GM10266 (cell line): ENCODE results near the gene ANKRD33B.

Source experiments
- DNase-seq: peaks from one replicate; pipeline ENCODE4 v3.0.0; 2012; ENCODE audit errors: extremely low spot score
- TF ChIP-seq, protein P1 (sequence below): IDR thresholded peaks from 2 replicates; pipeline ENCODE4 v1.5.1; 2012; ENCODE audit warnings: mild to moderate bottlenecking, low read depth; ENCODE audit not compliant: control insufficient read depth, insufficient read depth; ENCODE audit errors: missing control alignments

Gene ANKRD33B

GRCh38 chr5:10678244-10678643 lies 114.4 kb downstream of the ANKRD33B start:
- no peak for DNase-seq
- TF ChIP-seq, protein P1, sequence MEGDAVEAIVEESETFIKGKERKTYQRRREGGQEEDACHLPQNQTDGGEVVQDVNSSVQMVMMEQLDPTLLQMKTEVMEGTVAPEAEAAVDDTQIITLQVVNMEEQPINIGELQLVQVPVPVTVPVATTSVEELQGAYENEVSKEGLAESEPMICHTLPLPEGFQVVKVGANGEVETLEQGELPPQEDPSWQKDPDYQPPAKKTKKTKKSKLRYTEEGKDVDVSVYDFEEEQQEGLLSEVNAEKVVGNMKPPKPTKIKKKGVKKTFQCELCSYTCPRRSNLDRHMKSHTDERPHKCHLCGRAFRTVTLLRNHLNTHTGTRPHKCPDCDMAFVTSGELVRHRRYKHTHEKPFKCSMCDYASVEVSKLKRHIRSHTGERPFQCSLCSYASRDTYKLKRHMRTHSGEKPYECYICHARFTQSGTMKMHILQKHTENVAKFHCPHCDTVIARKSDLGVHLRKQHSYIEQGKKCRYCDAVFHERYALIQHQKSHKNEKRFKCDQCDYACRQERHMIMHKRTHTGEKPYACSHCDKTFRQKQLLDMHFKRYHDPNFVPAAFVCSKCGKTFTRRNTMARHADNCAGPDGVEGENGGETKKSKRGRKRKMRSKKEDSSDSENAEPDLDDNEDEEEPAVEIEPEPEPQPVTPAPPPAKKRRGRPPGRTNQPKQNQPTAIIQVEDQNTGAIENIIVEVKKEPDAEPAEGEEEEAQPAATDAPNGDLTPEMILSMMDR: no peak

DNA sequence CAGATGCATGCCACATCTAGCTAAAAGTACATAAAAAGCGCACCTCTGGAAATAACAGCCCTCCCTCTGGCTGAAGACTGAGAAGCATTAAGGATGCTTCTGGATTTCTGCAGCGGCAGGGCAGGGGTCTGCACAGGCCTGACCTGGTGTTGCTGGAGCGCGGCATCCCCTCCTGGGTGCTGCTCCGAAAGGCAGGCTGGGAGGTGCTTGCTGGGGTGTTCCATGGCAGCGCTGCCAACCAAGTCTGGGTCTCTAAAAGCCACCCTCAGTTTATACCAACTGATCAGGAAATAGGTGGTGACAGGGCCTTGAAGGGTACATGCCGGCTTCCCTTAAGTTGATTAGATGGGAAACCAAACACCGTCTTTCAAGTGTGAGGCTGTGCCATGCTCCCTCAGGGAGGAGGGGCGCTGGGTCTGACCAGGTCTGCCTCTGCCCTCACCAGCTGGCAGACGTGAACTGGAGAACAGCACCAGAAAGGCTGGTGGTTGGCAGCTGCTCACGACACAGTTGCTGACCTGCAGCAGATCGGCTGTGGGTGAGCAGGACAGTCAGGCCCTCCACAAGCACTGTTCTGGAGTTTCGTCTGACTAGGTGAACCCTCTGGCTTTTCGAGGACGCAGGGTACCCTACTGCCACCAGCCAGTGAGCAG lies 115.6 kb downstream of the ANKRD33B start:
- TF ChIP-seq, protein P1: no peak
- no peak for DNase-seq

GRCh38 chr5:10680876-10681481 lies 117.1 kb downstream of the ANKRD33B start:
- TF ChIP-seq, protein P1: no peak
- DNase-seq: no peak

DNA sequence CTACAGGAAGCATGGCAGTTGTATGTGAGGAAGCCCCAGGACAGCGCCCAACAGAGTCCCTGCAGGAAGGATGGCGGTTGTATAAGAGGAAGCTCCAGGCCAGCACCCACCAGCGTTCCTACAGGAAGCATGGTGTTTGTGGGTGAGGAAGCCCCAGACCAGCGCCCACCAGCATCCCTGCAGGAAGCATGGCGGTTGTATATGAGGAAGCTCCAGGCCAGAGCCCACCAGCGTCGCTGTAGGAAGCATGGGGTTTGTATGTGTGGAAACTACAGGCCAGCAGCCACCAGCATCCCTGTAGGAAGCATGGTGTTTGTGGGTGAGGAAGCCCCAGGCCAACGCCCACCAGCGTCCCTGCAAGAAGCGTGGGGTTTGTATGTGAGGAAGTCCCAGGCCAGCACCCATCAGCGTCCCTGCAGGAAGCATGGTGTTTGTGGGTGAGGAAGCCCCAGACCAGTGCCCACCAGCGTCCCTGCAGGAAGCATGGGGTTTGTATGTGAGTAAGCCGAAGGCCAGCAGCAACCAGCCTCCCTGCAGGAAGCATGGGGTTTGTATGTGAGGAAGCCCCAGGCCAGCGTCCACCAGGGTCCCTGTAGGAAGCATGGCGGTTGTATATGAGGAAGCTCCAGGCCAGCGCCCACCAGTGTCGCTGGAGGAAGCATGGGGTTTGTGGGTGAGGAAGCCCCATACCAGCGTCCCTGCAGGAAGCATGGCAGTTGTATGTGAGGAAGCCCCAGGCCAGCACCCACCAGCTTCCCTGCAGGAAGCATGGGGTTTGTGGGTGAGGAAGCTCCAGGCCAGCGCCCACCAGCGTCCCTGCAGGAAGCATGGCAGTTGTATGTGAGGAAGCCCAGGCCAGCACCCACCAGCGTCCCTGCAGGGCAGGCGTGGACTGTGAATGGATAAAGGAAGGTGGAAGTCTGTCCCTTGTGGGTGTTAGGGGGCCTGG lies 118.1 kb downstream of the ANKRD33B start:
- TF ChIP-seq, protein P1: no peak
- DNase-seq: no peak

- TF ChIP-seq, protein P1: no peak
- no peak for DNase-seq
Measured at GRCh38 chr5:10682801-10683525, 119.1 kb downstream of the ANKRD33B start.

GRCh38 chr5:10684303-10685086 lies 120.6 kb downstream of the ANKRD33B start:
- DNase-seq: no peak
- TF ChIP-seq, protein P1: no peak
